ENCODE data around the gene DLGAP1. TPM values are rescaled to one million over a fixed set of nuclear protein-coding genes. Genes with fewer than 3 reads are reported as not detected.

Gene DLGAP1
- total and polyA plus RNA-seq, 2 of the 4 experiments (the other 2 are of a cell fraction) = under 0.01 to 0.09 TPM

DNA sequence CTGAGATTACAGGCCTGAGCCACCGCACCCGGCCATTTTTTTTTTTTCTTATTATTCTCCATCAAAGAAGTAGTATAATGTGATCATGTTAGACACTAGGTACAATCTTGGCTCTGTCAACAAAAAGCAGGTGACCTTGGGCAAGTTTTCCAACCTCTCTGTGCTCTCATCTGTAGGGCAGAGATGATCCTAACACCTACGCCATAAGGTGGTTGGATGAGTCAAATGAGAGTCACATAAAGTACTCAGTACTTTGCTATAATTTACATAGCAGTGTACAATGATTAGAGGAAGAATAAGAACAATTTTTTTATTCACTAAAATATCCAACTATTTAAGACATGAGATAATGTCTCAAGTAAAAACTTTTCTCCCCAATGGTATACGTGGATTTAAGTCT, 876.5 kb downstream of the DLGAP1 start:
- WGBS, 2 experiments (ENCODE audit: extremely low coverage in 2 of 2, insufficient read length in 1 of 2) = no CpG with 5 or more reads among the region's 4 CpGs
- no peak overlapping the region for H3K4me2 ChIP-seq (ENCODE audit: low read depth, low read length)
- 0 out of 2 replicates have a peak overlapping the region, but pooled peaks have one; percentile 43 for H2AK5ac ChIP-seq (ENCODE audit: low read depth, low read length)
- no peak overlapping the region for H2BK15ac ChIP-seq (ENCODE audit: low read depth, low read length)
- H3K14ac ChIP-seq (replicated peaks; ENCODE audit: low read depth, low read length) = no peak overlapping the region
- H3K23ac ChIP-seq (ENCODE audit: low read depth, low read length) = no peak overlapping the region
- CTCF ChIA-PET = no interaction called here
- H3K27ac ChIP-seq (ENCODE audit: insufficient read depth, low read length) = no peak overlapping the region
- H3K4me3 ChIP-seq (ENCODE audit: insufficient read depth, low read depth, low read length) = no peak overlapping the region
- no peak overlapping the region for H2BK5ac ChIP-seq (ENCODE audit: low read depth, low read length, poor library complexity, severe bottlenecking)
- H4K20me1 ChIP-seq (ENCODE audit: insufficient read depth, low read length) = no peaks in the 10 kb centered on the region
- no peaks in the 10 kb centered on the region for H3K27me3 ChIP-seq (ENCODE audit: control insufficient read depth, insufficient read depth, low read length)
- no peaks in the 10 kb centered on the region for H3K9me3 ChIP-seq (ENCODE audit: control insufficient read depth, insufficient read depth, low read length)
- BruUV-seq (replicated peaks) = no TSS peak
- intact Hi-C loops (cut with micrococcal nuclease) = no loop called here
- dilution Hi-C loops (cut with HindIII; ENCODE audit: low sequenced_read_pairs, unreplicated experiment) = no loop called here
- H2AFZ ChIP-seq (replicated peaks; ENCODE audit: low read length, poor library complexity) = no peak overlapping the region
- no peak overlapping the region for H3K4ac ChIP-seq (ENCODE audit: low read depth, low read length)
- peak overlapping the region; percentile 16; the same call in 1 of the 2 replicates for H2BK120ac ChIP-seq (ENCODE audit: low read depth, low read length)
- no peak overlapping the region for H2AK9ac ChIP-seq (replicated peaks; ENCODE audit: low read depth, low read length, poor library complexity)
- H3K18ac ChIP-seq (ENCODE audit: low read depth, low read length) = no peak overlapping the region
- DNase-seq (no peak), ATAC-seq (ENCODE audit: low read depth) (no peak)
- POLR2A ChIA-PET (ENCODE audit: unreplicated experiment) = no interaction called here
- in situ Hi-C loops (cut with MboI; ENCODE audit: low sequenced_read_pairs) = no loop called here
- H3K36me3 ChIP-seq (ENCODE audit: control insufficient read depth, insufficient read depth, low read length) = no peaks in the 10 kb centered on the region
- H4K91ac ChIP-seq (ENCODE audit: insufficient read depth, low read depth, low read length) = no peak overlapping the region
- H3K4me1 ChIP-seq (ENCODE audit: control insufficient read depth, insufficient read depth, low read length) = peaks cover 5% of the 10 kb centered on the region
- H2BK20ac ChIP-seq (ENCODE audit: low read depth, low read length) = no peak overlapping the region; the same call in 1 of the 2 replicates
- H3K79me1 ChIP-seq (ENCODE audit: low read depth in 1 of 2, low read length in 2 of 2) = no peaks in the 10 kb centered on the region
- H3K56ac ChIP-seq (ENCODE audit: extremely low read depth, insufficient read depth, low read length) = no peak overlapping the region
- H4K8ac ChIP-seq (ENCODE audit: low read depth in 2 of 2, low read length in 2 of 2) = peak overlapping the region in 1 of 2 experiments; percentile 30; a peak in 1 of 4 replicates
- H4K5ac ChIP-seq (ENCODE audit: low read depth, low read length) = no peak overlapping the region
- H3K9ac ChIP-seq (ENCODE audit: low read depth, low read length) = no peak overlapping the region
- TF ChIP-seq CEBPB (IDR thresholded peaks at IDR 0.05; ENCODE audit: low read depth, low read length) = no peak
- no peak for TF ChIP-seq MAFK (IDR thresholded peaks at IDR 0.05; ENCODE audit: low read depth, low read length)
- TF ChIP-seq, protein P1, sequence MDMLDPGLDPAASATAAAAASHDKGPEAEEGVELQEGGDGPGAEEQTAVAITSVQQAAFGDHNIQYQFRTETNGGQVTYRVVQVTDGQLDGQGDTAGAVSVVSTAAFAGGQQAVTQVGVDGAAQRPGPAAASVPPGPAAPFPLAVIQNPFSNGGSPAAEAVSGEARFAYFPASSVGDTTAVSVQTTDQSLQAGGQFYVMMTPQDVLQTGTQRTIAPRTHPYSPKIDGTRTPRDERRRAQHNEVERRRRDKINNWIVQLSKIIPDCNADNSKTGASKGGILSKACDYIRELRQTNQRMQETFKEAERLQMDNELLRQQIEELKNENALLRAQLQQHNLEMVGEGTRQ (IDR thresholded peaks at IDR 0.05; ENCODE audit: low read depth, low read length) = no peak
- TF ChIP-seq NFE2L2 (IDR thresholded peaks at IDR 0.05; ENCODE audit: low read depth, low read length) = no peak
- TF ChIP-seq RCOR1 (IDR thresholded peaks at IDR 0.05; ENCODE audit: insufficient replicate concordance, low read length) = no peak
- TF ChIP-seq RFX5 (IDR thresholded peaks at IDR 0.05; ENCODE audit: low read depth, low read length) = no peak
- no peak for TF ChIP-seq MAZ (IDR thresholded peaks at IDR 0.05; ENCODE audit: borderline replicate concordance, low read depth, low read length)
- TF ChIP-seq FOS (IDR thresholded peaks at IDR 0.05; ENCODE audit: low read depth, low read length) = no peak
- TF ChIP-seq, protein P2, sequence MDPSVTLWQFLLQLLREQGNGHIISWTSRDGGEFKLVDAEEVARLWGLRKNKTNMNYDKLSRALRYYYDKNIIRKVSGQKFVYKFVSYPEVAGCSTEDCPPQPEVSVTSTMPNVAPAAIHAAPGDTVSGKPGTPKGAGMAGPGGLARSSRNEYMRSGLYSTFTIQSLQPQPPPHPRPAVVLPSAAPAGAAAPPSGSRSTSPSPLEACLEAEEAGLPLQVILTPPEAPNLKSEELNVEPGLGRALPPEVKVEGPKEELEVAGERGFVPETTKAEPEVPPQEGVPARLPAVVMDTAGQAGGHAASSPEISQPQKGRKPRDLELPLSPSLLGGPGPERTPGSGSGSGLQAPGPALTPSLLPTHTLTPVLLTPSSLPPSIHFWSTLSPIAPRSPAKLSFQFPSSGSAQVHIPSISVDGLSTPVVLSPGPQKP (IDR thresholded peaks at IDR 0.05; ENCODE audit: borderline replicate concordance, low read depth, low read length) = no peak
- TF ChIP-seq, protein P3, sequence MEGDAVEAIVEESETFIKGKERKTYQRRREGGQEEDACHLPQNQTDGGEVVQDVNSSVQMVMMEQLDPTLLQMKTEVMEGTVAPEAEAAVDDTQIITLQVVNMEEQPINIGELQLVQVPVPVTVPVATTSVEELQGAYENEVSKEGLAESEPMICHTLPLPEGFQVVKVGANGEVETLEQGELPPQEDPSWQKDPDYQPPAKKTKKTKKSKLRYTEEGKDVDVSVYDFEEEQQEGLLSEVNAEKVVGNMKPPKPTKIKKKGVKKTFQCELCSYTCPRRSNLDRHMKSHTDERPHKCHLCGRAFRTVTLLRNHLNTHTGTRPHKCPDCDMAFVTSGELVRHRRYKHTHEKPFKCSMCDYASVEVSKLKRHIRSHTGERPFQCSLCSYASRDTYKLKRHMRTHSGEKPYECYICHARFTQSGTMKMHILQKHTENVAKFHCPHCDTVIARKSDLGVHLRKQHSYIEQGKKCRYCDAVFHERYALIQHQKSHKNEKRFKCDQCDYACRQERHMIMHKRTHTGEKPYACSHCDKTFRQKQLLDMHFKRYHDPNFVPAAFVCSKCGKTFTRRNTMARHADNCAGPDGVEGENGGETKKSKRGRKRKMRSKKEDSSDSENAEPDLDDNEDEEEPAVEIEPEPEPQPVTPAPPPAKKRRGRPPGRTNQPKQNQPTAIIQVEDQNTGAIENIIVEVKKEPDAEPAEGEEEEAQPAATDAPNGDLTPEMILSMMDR (conservative IDR thresholded peaks at IDR 0.05; ENCODE audit: low read depth, low read length) = no peak
- TF ChIP-seq MXI1 (IDR thresholded peaks at IDR 0.05; ENCODE audit: borderline replicate concordance, low read depth, low read length) = no peak
- no peak for TF ChIP-seq RAD21 (IDR thresholded peaks at IDR 0.05; ENCODE audit: low read length)
- TF ChIP-seq BHLHE40 (IDR thresholded peaks at IDR 0.05; ENCODE audit: low read depth, low read length) = no peak
- no peak for TF ChIP-seq CHD1 (IDR thresholded peaks at IDR 0.05; ENCODE audit: low read depth, low read length)
- TF ChIP-seq SMC3 (IDR thresholded peaks at IDR 0.05; ENCODE audit: low read depth, low read length) = no peak
- TF ChIP-seq POLR2A (IDR thresholded peaks at IDR 0.05; ENCODE audit: low read depth, low read length) = no peak
- H3K9me1 ChIP-seq (ENCODE audit: insufficient read depth, low read length) = peaks cover 4% of the 10 kb centered on the region
